Coronary artery (tissue), 2 donors: ENCODE measurements around the gene PIGU.

Experiments used
- DNase-seq: peaks from one replicate; pipeline ENCODE4 v3.0.0-alpha.2; 2017; ENCODE audit warnings: low spot score
- H3K27ac ChIP-seq, 2 donors: fragments of 200-600 bp; sonication (generic); one replicate each; pipeline ENCODE4 v1.5.1; 2016 to 2019
- H3K4me3 ChIP-seq: fragments of 200-600 bp; sonication (generic); 2 replicates; pipeline ENCODE4 v1.5.1; 2016; ENCODE audit warnings: mild to moderate bottlenecking, moderate library complexity
- TF ChIP-seq, protein P1 (sequence below): fragments of 200-600 bp; sonication (generic); IDR thresholded peaks from one replicate; pipeline ENCODE4 v1.5.1; 2019; ENCODE audit warnings: antibody characterized with exemption

The PIGU gene

DNA sequence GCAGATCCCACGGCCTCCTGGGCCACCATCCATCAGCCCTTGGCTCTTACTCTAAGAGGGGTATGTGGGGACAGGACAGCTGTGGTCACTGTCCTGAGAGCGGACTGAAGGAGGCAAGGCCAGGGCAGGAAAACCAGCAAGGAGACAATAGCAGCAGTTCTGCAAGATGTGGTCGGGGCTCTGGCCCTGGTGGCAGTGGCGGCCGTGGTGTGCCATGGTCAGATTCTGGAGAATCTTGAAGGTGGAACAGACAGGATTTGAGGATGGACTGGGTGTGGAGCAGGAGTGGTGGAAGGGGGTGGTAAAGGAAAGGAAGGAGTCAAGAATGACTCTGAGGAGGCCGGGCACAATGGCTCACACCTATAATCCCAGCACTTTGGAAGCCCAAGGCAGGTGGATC is 124.3 kb downstream of the PIGU start:
- TF ChIP-seq, protein P1, sequence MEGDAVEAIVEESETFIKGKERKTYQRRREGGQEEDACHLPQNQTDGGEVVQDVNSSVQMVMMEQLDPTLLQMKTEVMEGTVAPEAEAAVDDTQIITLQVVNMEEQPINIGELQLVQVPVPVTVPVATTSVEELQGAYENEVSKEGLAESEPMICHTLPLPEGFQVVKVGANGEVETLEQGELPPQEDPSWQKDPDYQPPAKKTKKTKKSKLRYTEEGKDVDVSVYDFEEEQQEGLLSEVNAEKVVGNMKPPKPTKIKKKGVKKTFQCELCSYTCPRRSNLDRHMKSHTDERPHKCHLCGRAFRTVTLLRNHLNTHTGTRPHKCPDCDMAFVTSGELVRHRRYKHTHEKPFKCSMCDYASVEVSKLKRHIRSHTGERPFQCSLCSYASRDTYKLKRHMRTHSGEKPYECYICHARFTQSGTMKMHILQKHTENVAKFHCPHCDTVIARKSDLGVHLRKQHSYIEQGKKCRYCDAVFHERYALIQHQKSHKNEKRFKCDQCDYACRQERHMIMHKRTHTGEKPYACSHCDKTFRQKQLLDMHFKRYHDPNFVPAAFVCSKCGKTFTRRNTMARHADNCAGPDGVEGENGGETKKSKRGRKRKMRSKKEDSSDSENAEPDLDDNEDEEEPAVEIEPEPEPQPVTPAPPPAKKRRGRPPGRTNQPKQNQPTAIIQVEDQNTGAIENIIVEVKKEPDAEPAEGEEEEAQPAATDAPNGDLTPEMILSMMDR: no peak
- DNase-seq: no peak
- Histone ChIP-seq H3K4me3 (no peak overlapping the region), H3K27ac (no peak overlapping the region)

DNA sequence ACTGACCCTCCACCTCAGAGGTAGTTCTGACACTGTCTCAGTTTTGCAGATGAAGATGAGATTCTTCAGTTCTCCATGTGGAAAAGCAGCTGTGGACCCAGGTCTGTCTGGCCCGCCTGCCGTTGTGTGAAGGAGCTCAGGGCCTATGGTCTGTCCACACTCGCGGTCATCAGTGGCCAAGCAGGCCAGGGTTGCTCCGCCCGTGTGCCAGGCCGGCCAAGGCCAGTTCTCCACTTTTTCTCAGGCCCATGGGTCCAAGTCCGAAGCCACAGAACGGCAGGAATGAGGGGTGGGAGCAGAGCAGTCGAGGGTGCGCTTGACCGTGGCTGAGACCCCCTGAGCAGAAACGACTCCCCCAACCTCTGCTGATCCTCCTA is 127.0 kb downstream of the PIGU start:
- H3K4me3 ChIP-seq: no peak overlapping the region
- TF ChIP-seq, protein P1: no peak
- DNase-seq: no peak
- no peak overlapping the region for H3K27ac ChIP-seq

DNA sequence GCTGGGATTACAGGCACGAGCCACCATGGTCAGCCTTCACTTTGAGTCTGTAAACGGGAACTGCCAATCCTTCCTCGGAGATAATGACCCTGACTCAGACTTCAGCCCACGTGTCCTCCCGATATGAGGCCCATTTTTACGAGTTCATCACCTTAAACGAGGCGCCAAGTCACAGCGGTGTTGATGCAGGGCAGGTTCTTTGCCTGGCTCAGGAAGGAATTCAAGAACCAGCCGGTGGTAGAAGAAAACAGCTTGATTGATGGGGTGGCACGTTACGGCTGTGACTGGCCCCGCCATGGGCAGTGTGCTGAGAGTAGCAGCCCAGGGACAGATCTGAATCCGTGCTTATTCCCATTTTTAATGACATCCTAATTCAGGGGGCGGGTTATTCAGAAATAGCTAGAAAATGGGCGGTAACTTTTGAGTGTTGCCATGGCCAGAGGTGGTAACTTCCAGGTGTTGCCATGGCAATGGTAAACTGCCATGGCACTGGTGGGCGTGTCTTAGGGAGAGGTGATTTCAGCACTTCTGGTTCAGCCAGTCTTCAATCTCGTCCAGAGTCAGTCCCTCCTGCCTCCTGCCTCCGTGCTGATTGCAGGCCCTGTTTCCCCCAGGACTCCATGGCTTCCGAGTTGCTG is 127.5 kb downstream of the PIGU start:
- no peak for DNase-seq
- TF ChIP-seq, protein P1: no peak

DNA sequence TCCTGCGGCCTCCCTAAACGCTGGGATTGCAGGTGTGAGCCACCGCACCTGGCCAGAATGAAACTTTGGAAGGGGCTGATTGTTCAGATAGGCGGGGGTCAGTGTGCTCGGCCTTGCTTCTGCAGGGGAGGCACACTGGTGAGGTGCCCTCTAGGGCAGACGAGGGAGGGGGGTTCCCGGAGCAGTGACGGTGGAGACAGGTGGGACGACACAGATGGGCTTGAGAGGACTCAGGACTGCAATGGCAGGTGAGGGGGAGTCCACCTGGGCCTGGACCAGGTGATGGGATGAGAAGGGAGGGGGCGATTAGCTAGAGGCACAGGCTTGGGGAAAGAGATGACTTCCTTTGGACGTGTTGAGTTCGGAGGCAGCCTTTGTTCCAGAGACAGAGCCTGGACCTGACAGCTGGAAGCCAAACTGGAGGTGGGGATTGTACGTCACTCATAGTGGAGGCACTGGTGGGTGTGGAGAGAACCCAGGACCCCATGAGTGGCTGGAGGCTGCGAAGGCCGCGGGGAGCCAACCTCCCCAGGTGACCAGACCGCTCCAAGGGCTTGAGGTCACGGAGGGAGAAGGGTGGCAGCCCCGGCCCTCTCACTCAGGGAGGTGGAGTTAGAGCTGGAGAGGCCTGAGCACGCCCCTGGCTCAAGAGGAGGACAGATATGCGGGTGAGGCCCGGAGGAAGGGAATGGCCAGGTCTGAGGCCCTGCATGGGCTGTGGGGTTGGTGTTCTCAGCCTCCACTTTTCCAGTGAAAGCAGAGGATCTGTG is 128.9 kb downstream of the PIGU start:
- TF ChIP-seq, protein P1: no peak
- Histone ChIP-seq H3K27ac (no peak overlapping the region), H3K4me3 (no peak overlapping the region)
- DNase-seq: no peak

More for the DNA sequence above, 127.5 kb downstream of the PIGU start:
- Histone ChIP-seq H3K4me3 (no peak overlapping the region), H3K27ac (no peak overlapping the region)

DNA sequence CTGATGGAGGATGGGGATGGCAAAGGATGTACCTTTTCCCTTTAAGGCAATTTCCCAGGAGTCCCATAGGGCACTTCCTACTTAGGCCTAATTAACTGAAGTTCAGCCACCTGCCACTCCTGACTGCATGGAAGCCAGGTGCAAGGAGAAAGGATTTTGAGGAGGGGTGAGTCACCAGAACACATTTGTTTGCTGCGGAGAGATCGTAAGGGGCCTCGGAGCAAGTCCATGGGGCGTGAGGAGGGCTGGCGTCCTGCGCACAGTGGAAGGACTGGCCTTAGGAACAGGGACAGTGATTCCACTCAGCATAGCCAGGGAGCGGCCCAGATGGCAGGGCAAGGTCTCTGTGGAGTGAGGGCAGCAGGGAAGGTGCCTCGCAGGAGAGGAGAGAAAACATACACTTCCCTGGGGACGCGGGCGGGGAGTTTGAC is 130.1 kb downstream of the PIGU start:
- no peak overlapping the region for H3K4me3 ChIP-seq
- TF ChIP-seq, protein P1: no peak
- H3K27ac ChIP-seq: no peak overlapping the region
- no peak for DNase-seq

DNA sequence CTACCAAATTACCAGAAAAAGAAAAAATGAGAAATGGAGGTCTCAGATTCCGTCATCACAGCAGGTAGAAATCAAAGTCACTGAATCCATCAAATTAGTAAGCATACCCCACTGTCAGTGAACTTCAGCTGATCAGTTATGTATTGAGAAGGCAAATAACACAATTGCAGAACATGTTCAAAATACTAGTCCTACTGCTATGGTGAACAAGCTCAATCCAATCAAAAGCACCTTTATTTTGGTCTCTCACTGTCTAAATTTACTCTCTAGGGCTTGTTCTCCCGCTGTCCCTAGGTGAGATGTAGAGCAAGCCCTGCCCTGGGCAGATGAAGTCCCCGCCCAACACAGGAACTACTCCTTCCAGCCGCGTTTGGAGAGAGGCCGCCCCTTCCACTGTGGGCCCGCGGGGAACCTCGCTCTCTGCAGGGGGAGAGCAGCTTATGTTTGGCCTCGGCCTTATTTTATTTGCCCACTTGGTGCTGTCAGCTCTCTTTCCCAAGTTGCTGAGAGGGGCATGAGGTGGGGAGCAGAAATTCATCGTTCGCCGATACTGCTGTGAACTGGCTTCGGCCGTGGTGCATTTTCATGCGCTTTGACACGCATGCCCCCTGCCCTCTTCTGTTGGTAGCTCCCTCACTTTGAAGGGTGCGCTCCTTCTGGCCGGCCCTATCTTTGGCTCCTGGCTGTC is 132.6 kb downstream of the PIGU start:
- TF ChIP-seq, protein P1: no peak
- no peak overlapping the region for H3K27ac ChIP-seq
- H3K4me3 ChIP-seq: no peak overlapping the region
- no peak for DNase-seq
